ENCODE results near the gene ACADS. TPM values are rescaled to one million over a fixed set of nuclear protein-coding genes. Genes with fewer than 3 reads are reported as not detected.

The ACADS gene
- total and polyA plus RNA-seq, 9 of the 15 experiments (the other 6 are each of a cell fraction or from before 2014, with no cell fraction given), result 0.06 to 20.3 (median 8.8) TPM

- no peak for TF ChIP-seq ATF3 (IDR thresholded peaks at IDR 0.05)
- 0 out of 2 replicates have a peak, but pooled peaks have one; percentile 60 for TF ChIP-seq ATF3 (CRISPR knock-in tag; conservative IDR thresholded peaks at IDR 0.05)
- no peak for TF ChIP-seq UBTF (IDR thresholded peaks at IDR 0.05; ENCODE audit: borderline replicate concordance in 1 of 2, low read depth in 2 of 2, low read length in 2 of 2)
These were observed 421 bp upstream of the ACADS start (continued) for GRCh38 chr12:120725151-120725658.

- BruUV-seq (replicated peaks), result TSS peak; percentile 34
- H3K9me1 ChIP-seq (ENCODE audit: control insufficient read depth, insufficient read depth, low read length), result no peaks in the 10 kb centered on the region
- no peak for ATAC-seq
- H3K4me3 ChIP-seq, result peak overlapping the region; percentile 85
- ChIA-PET POLR2A (no interaction called here), CTCF (ENCODE audit: low intra/inter-chr PET ratio) (no interaction called here)
- peaks cover 55% of the 10 kb centered on the region; the same call in 2 of the 3 replicates for H3K36me3 ChIP-seq (ENCODE audit: control insufficient read depth, insufficient read depth, low read length)
- peak in 1 of 4 experiments; percentile 20 for DNase-seq (ENCODE audit: extremely low read depth in 1 of 4, low spot score in 3 of 4)
- H3K9ac ChIP-seq (ENCODE audit: insufficient read depth in 1 of 2, low read depth in 2 of 2, low read length in 2 of 2), result peak overlapping the region; percentile 86 to 98; a peak in 3 of 4 replicates
- in situ Hi-C loops (cut with MboI), result no loop called here
- intact Hi-C loops (cut with micrococcal nuclease), result no loop called here
- H3K27ac ChIP-seq (ENCODE audit: extremely low read depth, low read depth, low read length), result peak overlapping the region; percentile 83; the same call in 1 of the 3 replicates
- peaks cover 12 to 22% of the 10 kb centered on the region in 2 experiments for H3K4me1 ChIP-seq (replicated peaks in 1 of 2; ENCODE audit: control insufficient read depth in 2 of 2, insufficient read depth in 2 of 2, low read length in 2 of 2)
- H3K79me2 ChIP-seq (ENCODE audit: control insufficient read depth, insufficient read depth, low read length), result peaks cover 14% of the 10 kb centered on the region
- H3K9me3 ChIP-seq (replicated peaks; ENCODE audit: control insufficient read depth, insufficient read depth, low read depth, low read length), result no peaks in the 10 kb centered on the region
- H4K20me1 ChIP-seq (replicated peaks; ENCODE audit: control insufficient read depth, insufficient read depth, low read length), result peaks cover 7% of the 10 kb centered on the region; the same call in 1 of the 2 replicates
- FAIRE-seq, result peak; percentile 51
- TF ChIP-seq ZNF655 (CRISPR knock-in tag; IDR thresholded peaks at IDR 0.05) (no peak), PKNOX1 (IDR thresholded peaks at IDR 0.05) (no peak), ZNF584 (CRISPR knock-in tag; IDR thresholded peaks at IDR 0.05; ENCODE audit: low read depth) (no peak), MBD1 (CRISPR knock-in tag; IDR thresholded peaks at IDR 0.05) (peak; percentile 90; the same call in 1 of the 2 replicates), NR1H2 (CRISPR knock-in tag; IDR thresholded peaks at IDR 0.05) (peak; percentile 7; the same call in 1 of the 2 replicates), ZNF12 (CRISPR knock-in tag; IDR thresholded peaks at IDR 0.05) (0 out of 2 replicates have a peak, but pooled peaks have one; percentile 5), ZKSCAN3 (CRISPR knock-in tag; IDR thresholded peaks at IDR 0.05) (no peak)
- TF ChIP-seq, protein P1, sequence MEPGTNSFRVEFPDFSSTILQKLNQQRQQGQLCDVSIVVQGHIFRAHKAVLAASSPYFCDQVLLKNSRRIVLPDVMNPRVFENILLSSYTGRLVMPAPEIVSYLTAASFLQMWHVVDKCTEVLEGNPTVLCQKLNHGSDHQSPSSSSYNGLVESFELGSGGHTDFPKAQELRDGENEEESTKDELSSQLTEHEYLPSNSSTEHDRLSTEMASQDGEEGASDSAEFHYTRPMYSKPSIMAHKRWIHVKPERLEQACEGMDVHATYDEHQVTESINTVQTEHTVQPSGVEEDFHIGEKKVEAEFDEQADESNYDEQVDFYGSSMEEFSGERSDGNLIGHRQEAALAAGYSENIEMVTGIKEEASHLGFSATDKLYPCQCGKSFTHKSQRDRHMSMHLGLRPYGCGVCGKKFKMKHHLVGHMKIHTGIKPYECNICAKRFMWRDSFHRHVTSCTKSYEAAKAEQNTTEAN (CRISPR knock-in tag; IDR thresholded peaks at IDR 0.05), result no peak
- peak overlapping the region; percentile 92 for H2AFZ ChIP-seq (ENCODE audit: low read depth, low read length)
- 71% methylated on average over 9 of the region's 9 CpGs for WGBS (ENCODE audit: insufficient coverage, low coverage, missing lambda C conversion rate)
- no peaks in the 10 kb centered on the region for H3K27me3 ChIP-seq (ENCODE audit: control insufficient read depth in 2 of 2, insufficient read depth in 2 of 2, low read length in 2 of 2)
- peak overlapping the region; percentile 97 for H3K4me2 ChIP-seq (ENCODE audit: insufficient read depth, low read length)
These were observed 826 bp downstream of the ACADS start for GRCh38 chr12:120726510-120726793.

All from K562 (cell line).